A549 (cell line): ENCODE data around the gene TTYH2. TPM values are rescaled to one million over a fixed set of nuclear protein-coding genes. Genes with fewer than 3 reads are reported as not detected.

Source experiments
- ATAC-seq, 2 experiments: fragments of 200-7000 bp in 1 of 2; fragments of >200 bp in 1 of 2; cut with Nextera tagmentation in 1 of 2; cut with Tn5 transposase in 1 of 2; 3 replicates each; pipeline versions ENCODE4 v1.8.0 to v1.9.1; 2018 to 2020; ENCODE audit warnings: mild to moderate bottlenecking in 1 of 2, moderate library complexity in 1 of 2
- CTCF ChIA-PET: fragments of 300-600 bp; sonication (Branson Sonifier 250); formaldehyde crosslinking; extraction: SDS; loops from one replicate; lab custom pipeline; 2021; ENCODE audit warnings: antibody characterized with exemption, inconsistent platforms; lab: Yijun Ruan, JAX
- POLR2A ChIA-PET: fragments of 350-600 bp; formaldehyde crosslinking; extraction: SDS; loops from one replicate; lab custom pipeline; 2021; ENCODE audit warnings: antibody characterized with exemption, inconsistent platforms; lab: Yijun Ruan, JAX
- DNase-seq, 2 experiments: peaks; one replicate each; pipeline versions ENCODE4 v3.0.0 to v3.0.0-alpha.2; 2011 to 2016; ENCODE audit warnings: low read depth in 1 of 2, low spot score in 1 of 2
- FAIRE-seq: peaks from 2 replicates; lab custom pipeline; 2011; peaks lifted over from hg19 to GRCh38; lab: Jason Lieb, UNC
- H3K27ac ChIP-seq, 2 experiments: fragments of >200 bp; sonication (Bioruptor Twin); formaldehyde crosslinking; 3 replicates each; pipeline ENCODE4 v1.5.1; 2016 to 2017
- H3K4me1 ChIP-seq: fragments of >200 bp; sonication (Bioruptor Twin); formaldehyde crosslinking; 3 replicates; pipeline ENCODE4 v1.6.1; 2016
- H3K4me2 ChIP-seq: fragments of >200 bp; sonication (Bioruptor Twin); formaldehyde crosslinking; 3 replicates; pipeline ENCODE4 v1.6.1; 2016
- H3K4me3 ChIP-seq: fragments of >200 bp; sonication (Bioruptor Twin); formaldehyde crosslinking; 3 replicates; pipeline ENCODE4 v1.5.1; 2016
- H3K9me3 ChIP-seq: fragments of >200 bp; sonication (Bioruptor Twin); formaldehyde crosslinking; 3 replicates; pipeline ENCODE4 v1.6.1; 2016
- CTCF ChIP-seq: fragments of >200 bp; sonication (Bioruptor Twin); formaldehyde crosslinking; IDR thresholded peaks from 3 replicates; pipeline ENCODE4 v1.5.1; 2016
- EHF ChIP-seq: fragments of 250-450 bp; sonication (Bioruptor Pico); IDR thresholded peaks from 2 replicates; pipeline ENCODE4 v1.5.0; 2020; ENCODE audit warnings: mild to moderate bottlenecking
- HOXB13 ChIP-seq: fragments of 250-450 bp; sonication (Bioruptor Pico); IDR thresholded peaks from 2 replicates; pipeline ENCODE4 v1.5.0; 2020; ENCODE audit warnings: low read depth, mild to moderate bottlenecking, moderate library complexity
- JUN ChIP-seq, 2 experiments: fragments of >200 bp; sonication (Bioruptor Twin); formaldehyde crosslinking; IDR thresholded peaks; 2 replicates in 1 of 2; 3 replicates in 1 of 2; pipeline ENCODE4 v1.6.1; 2016 to 2017
- KDM5A ChIP-seq: fragments of 200-600 bp; sonication (generic); IDR thresholded peaks from 2 replicates; pipeline ENCODE4 v1.6.1; 2016; ENCODE audit warnings: antibody characterized with exemption, mild to moderate bottlenecking
- MAX ChIP-seq: IDR thresholded peaks from 2 replicates; pipeline ENCODE4 v1.6.1; 2012
- MYC ChIP-seq: IDR thresholded peaks from 2 replicates; pipeline ENCODE4 v1.6.1; 2012; ENCODE audit warnings: mild to moderate bottlenecking, inconsistent platforms, low read length, improper control_type of control experiment, borderline replicate concordance
- NFE2L2 ChIP-seq: fragments of 150-350 bp; conservative IDR thresholded peaks from 2 replicates; pipeline ENCODE4 v1.6.1; 2014; ENCODE audit warnings: low read length
- PBX3 ChIP-seq: IDR thresholded peaks from 2 replicates; pipeline ENCODE4 v1.6.1; 2012
- RARB ChIP-seq: fragments of 250-450 bp; sonication (Bioruptor Pico); IDR thresholded peaks from 2 replicates; pipeline ENCODE4 v1.8.0; 2021; ENCODE audit warnings: mild to moderate bottlenecking, moderate library complexity
- RCOR1 ChIP-seq: fragments of 150-350 bp; IDR thresholded peaks from 2 replicates; pipeline ENCODE4 v1.6.1; 2014; ENCODE audit warnings: antibody characterized with exemption, low read length, low read depth
- REST ChIP-seq: fragments of 200-600 bp; sonication (generic); IDR thresholded peaks from 2 replicates; pipeline ENCODE4 v1.6.1; 2016; ENCODE audit warnings: antibody characterized with exemption, mild to moderate bottlenecking, moderate library complexity
- RNF2 ChIP-seq: fragments of 200-600 bp; sonication (generic); IDR thresholded peaks from 2 replicates; pipeline ENCODE4 v1.6.1; 2016; ENCODE audit warnings: low read depth, mild to moderate bottlenecking, antibody characterized with exemption, moderate library complexity, borderline replicate concordance
- ZC3H11A ChIP-seq: fragments of 450-650 bp; IDR thresholded peaks from 2 replicates; pipeline ENCODE4 v1.6.1; 2014; ENCODE audit warnings: antibody characterized with exemption, mild to moderate bottlenecking
- WGBS: methylation state at CpG from one replicate; pipeline ENCODE4 v1.1.6; 2017; ENCODE audit errors: missing lambda C conversion rate; 5-methylcytosine and 5-hydroxymethylcytosine counted together
- polyA plus RNA-seq, 4 experiments: library from polyadenylated mRNA; depleted of rRNA in 3 of 4; stranded (reverse); fragments of >200 nt; fragmentation: RNase III in 1 of 4; extraction: RNeasy Plus Mini Kit Qiagen cat#74134 plus additional on column Dnase treatment in 1 of 4; gene quantifications; 2 replicates in 3 of 4; 3 replicates in 1 of 4; pipeline ENCODE4 v1.2.3, GENCODE V29; 2011 to 2017
- TF ChIP-seq, protein P1 (sequence below): fragments of >200 bp; sonication (Bioruptor Twin); formaldehyde crosslinking; IDR thresholded peaks from 3 replicates; pipeline ENCODE4 v1.6.1; 2016
- TF ChIP-seq, protein P2 (sequence below): fragments of 450-650 bp; IDR thresholded peaks from 2 replicates; pipeline ENCODE4 v1.6.1; 2014; ENCODE audit warnings: antibody characterized with exemption

Gene TTYH2
- polyA plus RNA-seq, 2 of the 4 experiments (the other 2 are of a cell fraction): 1.4 to 1.7 TPM

DNA sequence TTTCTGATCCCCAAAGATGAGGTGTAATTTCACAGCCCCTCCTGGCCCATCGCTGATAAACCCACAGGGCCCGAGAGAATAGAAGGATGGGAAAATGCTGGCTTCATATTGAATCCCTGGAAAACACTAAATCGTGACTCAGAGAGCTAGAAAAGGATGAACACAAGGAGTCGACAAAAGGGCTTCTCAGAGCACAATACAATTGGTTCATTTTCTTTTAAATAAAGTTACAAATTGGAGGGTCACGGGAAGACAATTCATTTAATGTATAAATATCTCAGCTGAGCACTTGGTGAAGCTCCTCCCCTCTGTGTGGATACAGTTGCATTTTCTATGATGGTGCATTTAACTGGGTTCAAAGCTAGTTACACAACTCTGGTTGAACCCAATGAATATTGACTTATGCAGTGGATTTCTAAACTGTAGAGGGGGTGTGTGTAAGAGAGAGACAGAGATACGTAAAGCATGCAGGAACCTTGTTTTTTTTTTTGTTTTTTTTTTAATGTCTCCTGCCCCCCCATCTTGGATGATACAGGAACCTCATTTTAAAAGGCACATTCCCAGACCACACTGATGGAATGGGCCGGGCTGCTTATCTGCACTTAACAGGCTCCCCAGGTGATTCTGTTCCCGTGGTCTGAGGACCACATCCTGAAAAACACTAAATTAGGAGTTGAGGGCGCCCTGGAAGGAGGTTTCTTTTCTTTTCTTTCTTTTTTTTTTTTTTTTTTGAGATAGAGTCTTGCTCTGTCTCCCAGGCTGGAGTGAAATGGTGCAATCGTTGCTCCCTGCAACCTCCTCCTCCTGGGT, 14.1 kb downstream of the TTYH2 start:
- Histone ChIP-seq H3K27ac (no peak overlapping the region), H3K4me2 (no peak overlapping the region), H3K4me3 (no peak overlapping the region), H3K4me1 (0 out of 3 replicates have a peak, but pooled peaks cover 6% of the 10 kb centered on the region), H3K9me3 (no peaks in the 10 kb centered on the region)
- ChIA-PET CTCF (interaction anchor here (0.5 to 2.5 kb wide), 5 partner anchors 10 to 925 kb away, joined by 3 to 11 read pairs (median 3); no protein-coding TSS in a partner anchor), POLR2A (no interaction called here)
- FAIRE-seq (no peak), DNase-seq (no peak), ATAC-seq (no peak)
- WGBS: 66% methylated on average over 10 of the region's 10 CpGs
- TF ChIP-seq RARB: no peak
- TF ChIP-seq EHF (CRISPR knock-in tag): no peak
- TF ChIP-seq ZC3H11A: no peak
- TF ChIP-seq, protein P1, sequence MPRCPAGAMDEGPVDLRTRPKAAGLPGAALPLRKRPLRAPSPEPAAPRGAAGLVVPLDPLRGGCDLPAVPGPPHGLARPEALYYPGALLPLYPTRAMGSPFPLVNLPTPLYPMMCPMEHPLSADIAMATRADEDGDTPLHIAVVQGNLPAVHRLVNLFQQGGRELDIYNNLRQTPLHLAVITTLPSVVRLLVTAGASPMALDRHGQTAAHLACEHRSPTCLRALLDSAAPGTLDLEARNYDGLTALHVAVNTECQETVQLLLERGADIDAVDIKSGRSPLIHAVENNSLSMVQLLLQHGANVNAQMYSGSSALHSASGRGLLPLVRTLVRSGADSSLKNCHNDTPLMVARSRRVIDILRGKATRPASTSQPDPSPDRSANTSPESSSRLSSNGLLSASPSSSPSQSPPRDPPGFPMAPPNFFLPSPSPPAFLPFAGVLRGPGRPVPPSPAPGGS: no peak
- no peak for TF ChIP-seq MYC
- no peak for TF ChIP-seq REST
- no peak for TF ChIP-seq HOXB13 (CRISPR knock-in tag)
- TF ChIP-seq KDM5A: no peak

DNA sequence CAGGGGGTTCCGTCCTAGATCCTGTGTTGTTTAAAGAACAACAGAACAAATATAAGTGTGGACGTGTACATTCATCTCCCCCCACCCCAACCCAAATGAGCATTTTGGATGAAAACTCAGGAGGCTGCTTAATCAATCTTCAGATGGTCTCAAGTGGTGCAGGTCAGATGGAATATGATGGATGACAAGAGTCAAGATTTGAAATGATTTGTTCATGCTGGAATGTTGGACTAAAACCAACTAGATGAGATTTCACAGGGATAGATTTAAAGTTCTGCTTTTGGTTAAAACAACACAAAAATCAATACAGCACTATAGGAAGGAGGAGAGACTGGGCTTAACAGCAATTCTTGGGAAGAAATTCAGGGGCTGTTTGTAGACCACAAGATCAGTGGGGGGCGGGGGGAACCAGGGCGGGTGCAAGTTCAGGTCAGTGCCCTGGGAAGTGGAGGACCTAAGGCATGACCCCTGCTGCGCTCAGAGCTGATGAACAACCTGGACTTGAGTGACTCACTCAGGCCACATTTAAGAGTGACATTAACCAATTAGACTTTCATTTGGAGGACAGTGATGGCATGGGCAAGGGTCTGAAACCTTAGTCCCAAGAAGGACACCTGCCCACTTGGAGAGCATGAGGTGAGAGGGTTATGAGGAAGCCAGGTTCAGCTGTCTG, 15.1 kb downstream of the TTYH2 start:
- POLR2A ChIA-PET: no interaction called here
- WGBS: 33% methylated on average over 5 of the region's 5 CpGs
- Histone ChIP-seq H3K4me3 (no peak overlapping the region), H3K27ac (no peak overlapping the region), H3K4me2 (peak overlapping the region; percentile 26; the same call in 1 of the 3 replicates), H3K9me3 (no peaks in the 10 kb centered on the region), H3K4me1 (0 out of 3 replicates have a peak, but pooled peaks cover 6% of the 10 kb centered on the region)
- ATAC-seq (no peak), DNase-seq (no peak), FAIRE-seq (no peak)
- no peak for TF ChIP-seq RCOR1
- CTCF ChIA-PET: interaction anchor here (1.2 to 1.4 kb wide), 3 partner anchors 16 to 73 kb away, joined by 3 to 4 read pairs (median 3); no protein-coding TSS in a partner anchor

- 0 out of 3 replicates have a peak, but pooled peaks cover 6% of the 10 kb centered on the region for H3K4me1 ChIP-seq
- H3K4me3 ChIP-seq: no peak overlapping the region
- no peak for FAIRE-seq
- DNase-seq: no peak
- ATAC-seq: no peak
- ChIA-PET POLR2A (no interaction called here), CTCF (interaction anchor here (1.1 to 3.5 kb wide), 5 partner anchors 9 to 417 kb away, joined by 3 to 20 read pairs (median 3); partner anchors contain the start of gene GPR142)
- WGBS: 77% methylated on average over 15 of the region's 16 CpGs
- H3K27ac ChIP-seq: no peak overlapping the region
- no peaks in the 10 kb centered on the region for H3K9me3 ChIP-seq
- no peak overlapping the region for H3K4me2 ChIP-seq
- TF ChIP-seq ZC3H11A (no peak), JUN (IDR thresholded peaks at IDR 0.05) (no peak), CTCF (no peak), RCOR1 (no peak), NFE2L2 (no peak), REST (no peak), EHF (CRISPR knock-in tag) (no peak), MAX (no peak), PBX3 (no peak), RNF2 (no peak)
- TF ChIP-seq, protein P2, sequence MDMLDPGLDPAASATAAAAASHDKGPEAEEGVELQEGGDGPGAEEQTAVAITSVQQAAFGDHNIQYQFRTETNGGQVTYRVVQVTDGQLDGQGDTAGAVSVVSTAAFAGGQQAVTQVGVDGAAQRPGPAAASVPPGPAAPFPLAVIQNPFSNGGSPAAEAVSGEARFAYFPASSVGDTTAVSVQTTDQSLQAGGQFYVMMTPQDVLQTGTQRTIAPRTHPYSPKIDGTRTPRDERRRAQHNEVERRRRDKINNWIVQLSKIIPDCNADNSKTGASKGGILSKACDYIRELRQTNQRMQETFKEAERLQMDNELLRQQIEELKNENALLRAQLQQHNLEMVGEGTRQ: no peak
Observed at GRCh38 chr17:74230896-74231295, 17.5 kb downstream of the TTYH2 start.
